Epithelial cell of esophagus (primary cell): ENCODE results near the gene ARAF.
A peak's percentile ranks its signal among the peaks of the same experiment; 100 is the strongest.

Source experiments
- DNase-seq: peaks from one replicate; pipeline ENCODE4 v3.0.0; 2010; ENCODE audit warnings: low read depth
- H3K4me3 ChIP-seq: 2 replicates; pipeline ENCODE4 v1.5.1; 2011; ENCODE audit warnings: mild to moderate bottlenecking, low read length, control low read depth
- TF ChIP-seq, protein P1 (sequence below): IDR thresholded peaks from 2 replicates; pipeline ENCODE4 v1.5.1; 2011; ENCODE audit warnings: low read depth, mild to moderate bottlenecking, low read length, control low read depth, inconsistent platforms; ENCODE audit not compliant: insufficient read depth; ENCODE audit errors: missing control alignments

The ARAF gene

DNA sequence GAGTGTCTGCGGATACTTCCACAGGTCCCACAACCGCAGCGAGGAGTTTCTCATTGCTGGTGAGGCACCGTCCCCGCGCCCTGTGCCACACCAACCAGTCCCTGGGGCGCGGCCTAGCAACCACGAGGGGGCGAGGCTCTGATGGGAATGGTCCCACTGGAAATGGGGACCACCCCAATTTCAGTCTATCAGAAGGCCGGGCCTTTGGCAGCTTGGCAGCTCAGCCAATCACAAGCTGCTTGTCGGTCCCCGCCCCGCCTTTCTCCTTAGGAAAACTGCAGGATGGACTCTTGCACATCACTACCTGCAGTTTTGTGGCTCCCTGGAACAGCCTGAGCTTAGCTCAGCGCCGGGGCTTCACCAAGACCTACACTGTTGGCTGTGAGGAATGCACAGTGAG is 24.3 kb downstream of the ARAF start:
- no peak overlapping the region for H3K4me3 ChIP-seq
- TF ChIP-seq, protein P1, sequence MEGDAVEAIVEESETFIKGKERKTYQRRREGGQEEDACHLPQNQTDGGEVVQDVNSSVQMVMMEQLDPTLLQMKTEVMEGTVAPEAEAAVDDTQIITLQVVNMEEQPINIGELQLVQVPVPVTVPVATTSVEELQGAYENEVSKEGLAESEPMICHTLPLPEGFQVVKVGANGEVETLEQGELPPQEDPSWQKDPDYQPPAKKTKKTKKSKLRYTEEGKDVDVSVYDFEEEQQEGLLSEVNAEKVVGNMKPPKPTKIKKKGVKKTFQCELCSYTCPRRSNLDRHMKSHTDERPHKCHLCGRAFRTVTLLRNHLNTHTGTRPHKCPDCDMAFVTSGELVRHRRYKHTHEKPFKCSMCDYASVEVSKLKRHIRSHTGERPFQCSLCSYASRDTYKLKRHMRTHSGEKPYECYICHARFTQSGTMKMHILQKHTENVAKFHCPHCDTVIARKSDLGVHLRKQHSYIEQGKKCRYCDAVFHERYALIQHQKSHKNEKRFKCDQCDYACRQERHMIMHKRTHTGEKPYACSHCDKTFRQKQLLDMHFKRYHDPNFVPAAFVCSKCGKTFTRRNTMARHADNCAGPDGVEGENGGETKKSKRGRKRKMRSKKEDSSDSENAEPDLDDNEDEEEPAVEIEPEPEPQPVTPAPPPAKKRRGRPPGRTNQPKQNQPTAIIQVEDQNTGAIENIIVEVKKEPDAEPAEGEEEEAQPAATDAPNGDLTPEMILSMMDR, result no peak
- DNase-seq, result no peak

DNA sequence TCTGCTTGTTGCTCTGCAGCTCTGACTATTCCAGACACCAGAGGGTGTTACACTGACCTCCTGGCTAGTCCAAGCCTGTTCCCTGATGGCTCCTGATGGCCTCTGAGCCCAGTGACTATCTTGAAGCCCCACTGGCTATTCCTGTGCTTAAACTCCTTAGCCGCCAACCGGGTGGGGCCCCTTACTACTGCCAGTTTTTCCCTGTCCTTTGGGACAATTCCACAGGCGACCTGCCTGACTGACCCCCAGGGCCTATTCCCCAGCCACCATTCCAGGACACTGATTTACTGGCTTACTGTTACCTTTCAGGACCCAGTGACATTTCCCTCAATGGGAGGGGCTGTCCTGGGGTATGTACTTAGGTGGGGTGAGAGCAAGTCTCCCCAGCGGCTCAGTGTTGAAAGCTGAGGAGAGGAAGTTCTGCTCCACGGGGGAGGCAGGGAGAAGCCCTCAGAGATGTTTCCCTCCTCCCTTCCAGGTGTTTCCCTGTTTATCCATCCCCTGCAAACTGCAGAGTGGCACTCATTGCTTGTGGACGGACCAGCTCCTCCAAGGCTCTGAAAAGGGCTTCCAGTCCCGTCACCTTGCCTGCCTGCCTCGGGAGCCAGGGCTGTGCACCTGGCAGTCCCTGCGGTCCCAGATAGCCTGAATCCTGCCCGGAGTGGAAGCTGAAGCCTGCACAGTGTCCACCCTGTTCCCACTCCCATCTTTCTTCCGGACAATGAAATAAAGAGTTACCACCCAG is 25.2 kb downstream of the ARAF start:
- H3K4me3 ChIP-seq, result no peak overlapping the region
- TF ChIP-seq, protein P1, result no peak
- no peak for DNase-seq

DNA sequence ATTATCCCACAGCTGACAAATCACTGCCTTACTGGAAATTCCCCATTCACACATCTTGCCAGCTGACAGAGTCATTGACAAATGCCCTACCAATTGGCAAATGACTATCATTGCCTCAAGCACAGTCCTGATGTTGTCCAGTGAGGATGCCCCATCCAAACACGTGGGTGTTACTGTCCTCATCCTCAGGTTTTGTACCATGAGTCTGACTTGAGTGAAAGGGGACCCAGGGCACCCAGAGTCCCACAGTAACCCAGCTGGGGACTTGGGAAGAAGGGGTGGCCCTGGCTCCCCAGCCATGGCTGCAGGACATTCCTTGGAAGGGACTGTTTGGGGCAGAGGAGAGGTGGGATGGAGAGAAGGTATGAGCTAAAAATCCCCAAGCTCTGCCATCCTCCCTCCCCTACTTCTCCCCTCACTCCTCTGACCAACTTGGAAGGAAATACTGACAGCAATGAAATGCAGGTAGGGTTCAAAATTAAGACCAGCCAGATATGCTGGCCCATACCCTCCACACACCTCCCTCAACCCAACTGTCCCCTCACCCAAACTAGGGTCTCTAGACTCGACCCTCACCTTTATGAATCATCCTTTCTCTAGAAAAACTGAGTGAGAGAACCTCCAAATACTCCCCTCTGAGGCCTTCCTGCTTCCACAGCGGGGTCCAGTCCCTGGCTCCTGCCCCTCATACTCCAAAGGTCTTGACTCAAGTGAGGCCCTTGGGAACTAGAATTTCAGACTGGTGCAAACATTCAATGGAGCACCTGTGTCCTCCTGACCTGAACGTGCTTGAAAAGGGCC is 26.3 kb downstream of the ARAF start:
- no peak overlapping the region for H3K4me3 ChIP-seq
- peak; percentile 46 for DNase-seq
- TF ChIP-seq, protein P1, result no peak

DNA sequence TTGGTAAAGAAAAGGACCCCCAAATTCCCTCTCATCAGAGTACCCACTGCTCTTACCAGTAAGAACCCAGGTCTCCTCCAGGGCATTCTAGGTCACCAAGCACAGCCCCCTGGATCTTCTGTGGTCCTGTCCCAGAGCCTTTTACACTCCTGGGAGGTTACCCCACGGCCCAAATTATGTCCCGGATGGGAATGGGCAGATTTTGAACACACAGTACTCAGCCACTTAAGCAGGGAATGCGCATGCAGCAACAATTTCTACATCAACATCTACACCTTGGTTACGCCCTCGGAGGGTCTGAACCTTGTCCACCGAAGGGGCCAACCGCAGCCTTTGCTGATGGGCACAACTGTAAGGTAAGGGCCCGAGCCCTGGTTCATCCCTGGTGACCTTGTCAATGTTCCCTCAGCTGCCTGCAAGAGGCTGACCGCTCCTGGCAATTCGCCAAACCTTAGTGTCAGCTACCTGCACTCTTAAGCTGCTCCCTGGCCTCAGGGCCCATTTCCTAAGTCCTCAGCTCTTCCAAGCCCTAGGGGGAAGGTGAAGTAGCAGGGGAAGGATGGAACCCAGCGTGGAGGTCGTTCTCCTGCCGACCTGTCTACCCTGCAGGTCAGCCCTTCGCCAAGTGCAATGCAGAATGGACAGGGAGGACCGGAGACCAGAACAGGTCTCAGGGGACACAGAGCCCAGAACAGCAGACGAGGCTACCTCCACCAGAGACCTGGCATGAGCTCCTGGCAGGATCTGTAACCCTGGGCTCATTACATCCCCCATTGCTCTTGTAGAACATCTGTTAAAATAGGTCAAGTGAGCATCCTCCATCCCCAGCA is 27.1 kb downstream of the ARAF start:
- no peak overlapping the region for H3K4me3 ChIP-seq
- DNase-seq, result no peak
- TF ChIP-seq, protein P1, result no peak

DNA sequence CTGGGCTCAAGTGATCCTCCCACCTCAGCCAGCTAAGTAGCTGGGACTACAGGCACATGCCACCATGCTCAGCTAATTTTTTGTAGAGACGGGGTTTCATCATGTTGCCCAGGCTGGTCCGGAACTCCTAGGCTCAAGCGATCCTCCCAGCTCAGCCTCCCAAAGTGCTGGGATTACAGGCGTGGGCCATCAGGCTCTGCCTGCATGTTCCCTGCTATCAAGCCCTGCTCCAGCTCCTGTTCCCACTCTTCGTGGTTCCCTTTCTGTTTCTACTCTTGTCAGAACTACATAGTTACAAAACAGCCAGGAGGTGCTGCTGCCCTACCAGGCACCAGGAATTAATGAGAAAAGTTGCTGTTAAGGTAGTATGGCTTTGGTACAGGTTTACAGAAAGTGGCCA is 30.0 kb downstream of the ARAF start:
- no peak overlapping the region for H3K4me3 ChIP-seq
- no peak for DNase-seq
- TF ChIP-seq, protein P1, result no peak

DNA sequence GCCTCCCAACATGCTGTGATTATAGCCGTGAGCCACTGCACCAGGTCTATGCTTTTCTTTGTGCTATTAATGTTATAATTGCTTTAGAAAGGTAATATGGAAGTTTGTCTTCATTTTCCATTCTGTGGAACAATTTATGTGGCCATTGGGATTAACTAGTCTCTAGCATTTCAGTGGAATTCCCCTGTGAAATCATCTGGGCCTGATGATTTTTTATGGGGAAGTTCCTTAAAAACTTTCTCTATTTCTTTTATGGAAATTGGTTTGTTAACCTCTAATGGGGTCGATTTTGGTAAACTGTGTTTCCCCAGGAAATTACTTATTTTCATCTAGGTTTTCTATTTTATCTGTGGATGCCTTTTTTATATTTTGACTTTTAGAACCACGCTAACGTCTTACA is 32.5 kb downstream of the ARAF start:
- no peak for DNase-seq
- TF ChIP-seq, protein P1, result no peak
- no peak overlapping the region for H3K4me3 ChIP-seq
